CD4-positive, alpha-beta T cell treated with Interleukin-15 for 4 hours (primary cell): ENCODE measurements around the gene GATA3.
"Not testable (repeated sequence)": the region's sequence is repeated elsewhere in the genome, so short reads cannot be mapped to it uniquely, and the experiment has no call there.

Experiments used
- DNase-seq: peaks from one replicate; pipeline ENCODE4 v3.0.0-alpha.2; 2020; ENCODE audit warnings: low spot score

GATA3 gene

GRCh38 chr10:8054494-8055407, at the start of gene GATA3:
GATA3 (plus strand) TSS chr10:8054688; CDS start chr10:8055656, 968 bp downstream.
- peak; percentile 86 for DNase-seq

GRCh38 chr10:8006274-8006999, 48.1 kb upstream of the GATA3 start:
- no peak for DNase-seq

GRCh38 chr10:8009031-8009430, 45.5 kb upstream of the GATA3 start:
- DNase-seq, result no peak

- DNase-seq, result no peak
Observed at GRCh38 chr10:8013006-8013405, 41.5 kb upstream of the GATA3 start.

GRCh38 chr10:8013619-8014018, 40.9 kb upstream of the GATA3 start:
- DNase-seq, result no peak

- DNase-seq, result no peak
Observed at GRCh38 chr10:8014649-8015048, 39.8 kb upstream of the GATA3 start.

GRCh38 chr10:8017277-8017676, 37.2 kb upstream of the GATA3 start:
- no peak for DNase-seq

GRCh38 chr10:8023321-8023720, 31.2 kb upstream of the GATA3 start:
- DNase-seq, result no peak

GRCh38 chr10:8023851-8024250, 30.6 kb upstream of the GATA3 start:
- DNase-seq, result no peak

- no peak for DNase-seq
Observed at GRCh38 chr10:8026349-8027259, 27.9 kb upstream of the GATA3 start.

- DNase-seq, result not testable (repeated sequence)
Observed at GRCh38 chr10:8031211-8031610, 23.3 kb upstream of the GATA3 start.

GRCh38 chr10:8032558-8032957, 21.9 kb upstream of the GATA3 start:
- no peak for DNase-seq

GRCh38 chr10:8033812-8034465, 20.5 kb upstream of the GATA3 start:
- no peak for DNase-seq

GRCh38 chr10:8034466-8035005, 20.0 kb upstream of the GATA3 start:
- DNase-seq, result no peak

- no peak for DNase-seq
Observed at GRCh38 chr10:8035006-8035640, 19.4 kb upstream of the GATA3 start.

- DNase-seq, result no peak
Observed at GRCh38 chr10:8035641-8036470, 18.6 kb upstream of the GATA3 start.

- no peak for DNase-seq
Observed at GRCh38 chr10:8036506-8037198, 17.8 kb upstream of the GATA3 start.

GRCh38 chr10:8037199-8037801, 17.2 kb upstream of the GATA3 start:
- no peak for DNase-seq
